Left colon (tissue), 2 donors: ENCODE results near the gene CPNE5. TPM values are rescaled to one million over a fixed set of nuclear protein-coding genes. Genes with fewer than 3 reads are reported as not detected.
A peak's percentile ranks its signal among the peaks of the same experiment; 100 is the strongest.
"Not testable (repeated sequence)": the region's sequence is repeated elsewhere in the genome, so short reads cannot be mapped to it uniquely, and the experiment has no call there.

Experiments used
- ATAC-seq: fragments of 200-7000 bp; cut with Tn5 transposase; one replicate; pipeline ENCODE4 v1.9.1; 2020; ENCODE audit warnings: mild to moderate bottlenecking, moderate library complexity
- DNase-seq, 2 donors: peaks; one replicate each; pipeline ENCODE4 v3.0.0-alpha.2; 2020
- intact Hi-C, 2 donors: fragments of 100-400 bp; cut with DNase I in 1 of 2; cut with micrococcal nuclease in 1 of 2; formaldehyde crosslinking; loops; one replicate each; pipeline versions ENCODE4 v1.11.2 to v1.14.0; 2022; cut with DNase I, micrococcal nuclease
- total RNA-seq, 2 donors: library from RNA; stranded (reverse); fragmentation: NEBNext Ultra II Directional; extraction: Animal tissue kit (Norgen Biotek cat#: 25700); gene quantifications; one replicate each; pipeline ENCODE4 v1.2.1, GENCODE V29; 2021
- donor health status: DM: no; HTN: no; CAD: no.
- donor health status: DM: yes; HTN: yes; CAD: no.

CPNE5 gene
- total RNA-seq, 2 donors from 2014 or later, result 3.8 to 7.8 TPM

DNA sequence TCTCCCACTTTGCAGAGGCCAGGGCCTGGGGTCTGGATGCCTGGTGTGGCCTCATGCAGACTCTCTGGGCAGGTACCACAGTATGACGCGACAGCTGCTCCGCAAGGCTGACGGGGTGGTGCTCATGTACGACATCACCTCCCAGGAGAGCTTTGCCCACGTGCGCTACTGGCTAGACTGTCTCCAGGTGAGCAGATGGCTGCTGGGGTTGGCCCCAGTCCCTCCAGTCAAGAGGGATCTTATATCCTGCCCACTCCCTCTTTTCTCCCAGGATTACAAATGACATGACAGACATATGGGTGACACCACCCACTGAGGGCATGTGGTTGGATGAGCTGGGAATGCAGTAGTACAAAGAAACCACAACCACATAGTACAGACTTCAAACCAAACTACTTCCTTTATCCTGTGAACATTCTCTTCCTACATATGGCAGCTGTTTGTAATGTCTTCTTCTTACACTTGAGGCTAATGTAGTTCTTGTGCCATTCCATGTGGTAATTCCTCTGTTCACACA is 111.7 kb downstream of the CPNE5 start:
- peak in 1 of 2 donors; percentile 10 for DNase-seq
- peak; percentile 11 for ATAC-seq
- intact Hi-C loops, result no loop called here

DNA sequence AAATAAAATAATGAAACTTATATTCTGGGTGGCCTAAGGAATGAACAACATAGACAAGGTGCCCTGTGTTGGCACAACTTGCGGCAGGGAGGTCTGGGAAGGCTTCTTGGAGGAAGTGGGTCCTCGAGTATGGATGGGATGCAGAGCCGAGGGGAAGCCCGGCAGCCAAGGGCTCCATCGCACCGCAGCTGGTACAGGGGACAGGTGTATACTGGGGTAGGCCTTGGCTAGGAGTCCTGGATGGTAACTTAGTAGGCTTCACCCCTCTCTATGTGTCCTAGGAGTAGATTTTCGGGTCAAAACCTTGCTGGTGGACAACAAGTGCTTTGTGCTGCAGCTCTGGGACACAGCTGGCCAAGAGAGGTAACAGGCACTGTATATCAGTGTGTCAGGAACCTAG is 113.7 kb downstream of the CPNE5 start:
- DNase-seq (no peak), ATAC-seq (no peak)
- intact Hi-C loops, result no loop called here

DNA sequence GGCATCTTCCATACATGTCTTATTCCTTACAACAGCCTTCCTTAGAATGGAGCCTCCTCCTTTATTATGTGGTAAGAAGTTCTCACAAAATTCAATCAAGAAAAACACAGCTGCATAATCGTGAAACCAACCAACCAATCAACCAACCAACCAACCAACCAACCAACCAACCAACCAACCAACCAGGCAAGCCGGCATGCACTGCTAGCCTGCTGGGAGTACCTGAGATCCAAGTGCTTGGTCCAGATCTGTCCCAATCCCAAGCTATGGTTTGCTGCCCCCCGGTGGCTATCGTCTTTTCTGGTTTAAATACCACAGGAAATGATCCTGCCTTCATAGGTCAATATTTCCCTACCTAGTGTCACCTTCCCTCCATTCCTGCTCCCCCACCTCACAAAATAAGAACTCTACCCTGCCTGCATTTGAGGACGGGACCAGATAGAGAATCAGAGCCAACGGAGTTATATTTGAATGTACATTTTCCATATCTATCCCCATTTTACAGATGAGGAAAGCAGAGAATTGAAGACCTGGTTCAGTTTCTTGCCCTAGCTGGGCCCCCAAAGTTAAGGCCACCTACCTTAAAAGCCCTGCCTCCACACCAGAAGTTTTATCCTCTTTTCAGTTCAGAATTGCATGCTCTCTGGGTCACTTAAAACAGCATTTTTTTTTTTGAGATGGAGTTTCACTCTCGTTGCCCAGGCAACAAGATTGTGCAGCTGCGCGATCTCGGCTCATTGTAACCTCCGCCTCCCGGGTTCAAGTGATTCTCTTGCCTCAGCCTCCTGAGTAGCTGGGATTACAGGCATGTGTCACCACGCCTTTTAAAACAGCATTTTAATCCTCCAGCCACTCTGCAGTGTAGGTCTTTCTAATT is 114.5 kb downstream of the CPNE5 start:
- DNase-seq (peak; percentile 66 to 91), ATAC-seq (peak; percentile 87)
- intact Hi-C loops, result no loop called here

DNA sequence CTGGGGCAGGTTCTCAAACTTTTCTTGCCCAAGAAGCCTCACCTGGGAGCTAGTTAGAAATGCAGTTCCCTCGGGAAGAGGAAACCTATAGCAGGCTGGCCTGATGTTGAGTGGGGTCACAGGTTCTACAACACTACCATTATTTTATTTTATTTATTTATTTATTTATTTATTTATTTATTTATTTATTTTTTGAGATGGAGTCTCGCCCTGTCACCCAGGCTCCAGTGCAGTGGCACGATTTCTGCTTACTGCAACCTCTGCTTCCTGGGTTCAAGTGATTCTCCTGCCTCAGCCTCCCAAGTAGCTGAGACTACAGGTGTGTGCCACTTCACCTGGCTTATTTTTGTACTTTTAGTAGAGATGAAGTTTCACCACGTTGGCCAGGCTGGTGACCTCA is 115.3 kb downstream of the CPNE5 start:
- intact Hi-C loops, DNase-seq, ATAC-seq: not testable (repeated sequence)

DNA sequence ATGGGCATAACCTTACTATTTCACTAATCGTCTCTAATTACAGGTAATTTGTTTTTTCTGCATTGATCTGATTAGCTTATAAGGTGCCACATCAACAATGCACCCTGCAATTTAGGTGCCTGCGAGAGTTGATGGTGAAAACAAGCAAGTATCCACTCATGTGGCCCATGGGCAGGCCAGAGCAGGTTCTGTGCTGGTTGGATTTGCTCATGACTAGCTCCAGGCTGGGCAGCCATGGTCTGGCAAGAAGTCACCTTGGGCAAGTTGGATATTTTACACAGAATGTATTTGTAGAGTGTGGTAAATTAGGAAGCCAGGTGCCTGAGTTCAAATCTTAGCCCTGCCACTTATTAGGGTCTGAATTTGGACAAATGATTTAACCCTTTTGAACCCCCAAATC is 116.4 kb downstream of the CPNE5 start:
- intact Hi-C loops, result no loop called here
- no peak for DNase-seq
- ATAC-seq, result no peak

DNA sequence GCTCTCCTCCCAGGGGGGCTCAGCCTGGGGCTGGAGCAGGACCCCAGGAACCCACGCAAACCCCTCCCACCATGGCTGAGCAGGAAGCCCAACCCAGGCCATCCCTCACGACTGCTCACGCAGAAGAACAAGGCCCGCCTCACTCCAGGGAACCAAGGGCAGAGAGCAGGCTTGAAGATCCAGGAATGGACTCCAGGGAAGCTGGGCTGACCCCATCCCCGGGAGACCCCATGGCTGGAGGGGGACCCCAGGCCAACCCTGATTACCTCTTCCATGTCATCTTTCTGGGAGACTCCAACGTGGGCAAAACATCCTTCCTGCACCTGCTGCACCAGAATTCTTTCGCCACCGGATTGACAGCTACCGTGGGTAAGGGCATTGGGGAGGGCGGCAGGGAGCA is 116.9 kb downstream of the CPNE5 start:
- intact Hi-C loops, result no loop called here
- no peak for ATAC-seq

DNA sequence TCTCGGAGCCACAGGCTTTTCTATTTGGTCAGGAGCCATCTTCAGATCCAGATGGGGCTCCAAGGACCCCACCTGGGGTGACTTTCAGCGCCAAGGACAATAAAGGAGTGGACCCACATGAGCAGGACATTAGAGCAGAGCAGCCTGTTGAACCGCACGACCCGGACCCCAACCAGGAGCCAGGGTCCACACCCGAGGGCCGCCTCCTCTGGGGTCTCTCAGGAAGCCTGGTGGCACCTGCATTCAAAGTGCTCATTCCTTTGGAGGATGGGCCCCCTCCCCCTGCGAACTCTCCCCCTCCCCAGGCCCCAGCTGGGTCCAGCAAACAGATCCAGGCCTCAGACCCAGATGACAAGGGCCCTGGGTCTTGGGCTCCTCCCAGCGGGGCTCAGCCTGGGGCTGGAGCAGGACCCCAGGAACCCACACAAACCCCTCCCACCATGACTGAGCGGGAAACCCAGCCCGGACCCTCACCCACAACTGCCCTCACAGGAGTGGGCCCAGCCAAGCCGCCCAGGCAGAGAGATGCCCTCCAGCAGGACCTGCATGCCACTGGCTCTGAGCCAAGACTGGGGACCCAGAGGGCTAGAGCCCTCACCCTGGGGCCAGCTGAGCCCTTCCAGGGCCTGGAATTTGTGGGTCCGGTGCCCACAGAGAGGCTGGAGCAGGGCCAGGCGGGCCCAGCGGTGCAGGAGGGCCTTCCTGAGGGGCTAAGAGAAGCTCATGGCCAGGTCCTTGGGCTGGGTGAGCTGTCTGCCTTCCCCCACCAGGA is 117.7 kb downstream of the CPNE5 start:
- ATAC-seq, result no peak
- intact Hi-C loops, result no loop called here
- DNase-seq, result no peak

More for the DNA sequence above, 116.9 kb downstream of the CPNE5 start:
- no peak for DNase-seq

DNA sequence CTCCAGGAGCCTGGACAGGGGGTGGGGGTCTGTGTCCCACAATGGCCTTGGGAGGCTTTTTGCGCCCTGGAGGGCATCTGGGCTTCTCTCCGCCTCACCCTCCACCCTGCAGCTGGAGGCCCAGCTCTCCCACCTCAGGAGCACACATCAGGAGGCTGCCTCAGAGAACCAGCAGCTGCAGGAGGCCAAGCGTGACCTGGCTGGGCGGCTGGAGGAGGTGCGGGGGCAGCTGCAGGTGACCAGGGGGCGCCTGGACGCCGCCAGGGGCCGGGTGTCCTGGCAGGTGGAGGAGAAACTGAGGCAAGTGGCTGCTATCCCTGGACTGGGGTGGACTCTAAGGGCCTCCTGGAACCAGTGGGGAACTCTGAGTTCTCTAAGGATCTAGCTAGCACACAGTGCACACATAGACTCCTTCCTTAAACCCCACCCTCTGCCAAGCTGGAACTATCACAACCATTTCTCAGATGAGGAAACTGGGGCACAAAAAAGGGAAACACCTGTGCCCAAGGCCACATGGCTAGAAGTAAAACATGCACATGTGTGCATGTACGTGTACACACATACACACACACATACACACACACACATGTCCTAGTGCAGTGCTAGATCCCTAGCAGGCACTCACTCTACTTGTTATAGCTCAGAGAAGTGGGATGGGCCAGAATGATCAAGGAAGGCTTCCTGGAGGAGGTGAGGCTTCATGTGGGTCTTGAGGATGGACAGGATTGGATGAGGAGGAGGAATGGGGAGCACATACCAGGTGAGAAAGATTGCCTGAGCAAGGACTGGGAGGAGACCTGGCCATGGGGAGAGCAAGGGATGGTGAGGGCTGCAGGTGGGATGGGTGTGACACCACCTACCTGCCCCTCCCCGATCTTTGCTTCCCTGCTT is 118.7 kb downstream of the CPNE5 start:
- no peak for ATAC-seq
- DNase-seq, result no peak
- intact Hi-C loops, result no loop called here

DNA sequence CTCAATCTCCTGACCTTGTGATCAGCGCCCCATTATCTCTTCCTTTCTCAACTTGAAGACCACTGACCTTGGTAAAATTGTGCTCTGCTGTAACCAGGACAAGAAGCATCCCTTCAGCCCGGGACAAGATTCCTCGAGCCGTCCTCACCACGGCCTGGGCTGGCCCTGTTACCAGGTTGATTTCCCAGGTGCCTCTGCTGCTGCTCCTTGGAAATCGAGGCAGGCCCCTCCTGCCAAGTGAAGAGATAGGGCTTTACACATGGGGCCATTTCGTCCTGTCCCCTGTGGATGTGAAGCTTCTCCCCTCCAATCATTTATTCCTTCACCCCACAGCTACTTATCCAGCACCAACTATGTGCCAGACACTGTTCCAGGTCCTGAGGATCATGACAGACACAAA is 120.1 kb downstream of the CPNE5 start:
- DNase-seq (no peak), ATAC-seq (no peak)
- intact Hi-C loops, result no loop called here

DNA sequence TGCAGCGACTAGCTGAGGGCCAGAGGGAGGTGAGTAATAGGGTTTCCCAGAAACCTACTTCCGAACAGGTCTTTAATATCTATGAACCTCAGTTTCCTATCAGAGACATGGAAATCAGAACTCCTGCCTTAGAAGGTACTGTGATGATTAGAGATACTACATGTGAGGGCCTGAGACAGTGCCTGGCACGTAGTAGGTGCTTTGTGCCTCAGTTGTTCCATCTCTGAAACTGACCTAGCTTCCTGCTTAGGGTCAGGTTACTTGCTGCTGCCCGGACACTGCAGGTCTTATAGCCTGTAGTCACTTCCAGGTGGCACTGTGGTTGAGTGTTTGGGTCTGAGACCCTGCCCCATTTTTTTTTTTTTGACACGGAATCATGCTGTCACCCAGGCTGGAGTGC is 120.7 kb downstream of the CPNE5 start:
- DNase-seq, result no peak
- ATAC-seq, result no peak
- intact Hi-C loops, result no loop called here

DNA sequence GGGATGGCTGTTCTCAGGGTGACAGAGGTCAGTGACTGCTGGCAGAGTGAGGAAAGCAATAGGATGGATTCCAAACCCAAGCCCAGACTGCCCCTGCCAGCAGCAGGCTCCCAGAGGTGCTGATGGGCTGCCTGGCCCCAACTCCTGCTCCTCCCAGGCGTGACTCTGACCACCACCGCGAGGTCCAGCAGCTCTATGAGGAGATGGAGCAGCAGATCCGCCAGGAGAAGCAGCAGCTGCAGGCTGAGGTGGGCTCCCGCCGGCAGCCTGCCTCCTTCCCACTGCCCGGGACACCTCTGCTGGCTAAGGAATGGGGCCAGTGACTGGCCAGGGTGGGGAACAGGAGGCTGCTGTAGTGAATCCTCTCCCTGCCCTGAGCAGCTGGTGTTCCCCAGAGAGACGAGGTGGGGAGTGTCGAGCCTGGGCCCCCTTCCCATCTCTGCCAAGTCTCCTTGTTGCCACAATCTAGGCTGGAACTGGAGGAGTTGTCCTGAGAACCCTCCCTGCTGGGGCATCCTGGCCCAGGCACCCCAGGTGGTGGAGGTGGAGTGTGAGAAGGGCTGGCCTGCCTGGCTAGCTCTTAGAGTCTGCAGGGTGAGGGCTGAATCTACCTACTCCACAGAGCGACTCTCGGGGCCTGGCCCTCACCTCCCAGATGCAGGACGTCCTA is 121.2 kb downstream of the CPNE5 start:
- no peak for DNase-seq
- intact Hi-C loops, result no loop called here
- no peak for ATAC-seq

DNA sequence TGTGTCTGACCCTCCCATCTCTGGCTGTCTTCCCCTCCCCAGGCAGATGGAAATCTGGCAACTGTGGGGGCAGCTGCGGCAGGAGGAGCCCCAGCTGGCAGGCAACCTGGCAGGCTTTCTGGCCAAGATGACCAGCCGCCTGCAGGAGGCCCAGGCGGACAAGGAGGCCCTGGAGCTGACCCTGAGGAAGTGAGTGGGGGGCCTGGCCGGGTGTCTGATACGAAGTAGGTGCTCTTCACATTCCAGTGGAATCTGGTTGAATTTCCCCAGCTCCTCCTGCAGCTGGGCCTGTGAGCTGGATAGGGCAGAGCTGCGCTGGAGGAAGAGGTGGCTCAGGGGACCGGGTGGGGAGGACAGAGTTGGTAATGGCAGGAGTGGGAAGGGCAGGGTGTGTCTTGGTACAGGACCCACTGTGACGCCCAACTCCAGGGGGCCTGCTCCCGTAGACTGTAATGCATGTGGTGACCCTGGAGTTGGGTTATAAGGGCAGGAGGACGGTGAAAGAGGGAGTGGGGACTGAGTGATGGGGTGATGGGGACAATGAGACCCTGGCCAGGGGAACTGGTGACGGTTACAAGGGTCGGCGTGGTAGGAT is 121.9 kb downstream of the CPNE5 start:
- ATAC-seq, result no peak
- intact Hi-C loops, result no loop called here
- DNase-seq, result no peak

DNA sequence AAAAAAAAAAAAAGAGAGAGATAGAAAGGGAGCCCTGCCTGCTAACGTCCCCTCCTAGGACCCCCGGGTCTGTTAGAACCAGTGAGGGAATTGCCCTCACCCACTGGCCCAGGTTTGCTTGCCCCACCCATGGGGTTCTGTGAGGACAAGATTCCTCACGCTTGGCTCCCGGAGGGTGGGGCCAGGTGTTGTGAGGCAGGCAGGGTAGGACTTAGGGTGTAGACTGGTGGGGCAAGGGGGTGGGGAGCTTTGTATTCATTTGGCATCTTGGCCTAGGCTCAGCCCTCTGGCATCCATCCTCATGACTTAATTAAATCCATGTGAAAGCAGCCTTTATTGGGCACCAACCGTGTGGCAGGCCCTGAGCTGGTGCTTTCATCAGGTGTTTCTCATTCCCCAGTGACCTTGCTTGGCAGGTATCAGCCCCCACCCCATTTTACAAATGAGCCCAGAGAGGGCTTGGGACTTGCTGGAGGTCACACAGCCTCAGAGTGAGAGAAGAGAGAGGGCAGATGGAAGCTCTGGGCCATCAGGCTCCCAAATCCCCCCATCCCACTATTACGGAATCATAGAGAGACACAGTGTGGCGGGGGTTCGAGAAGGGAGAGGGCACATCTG is 122.7 kb downstream of the CPNE5 start:
- intact Hi-C loops, result no loop called here
- ATAC-seq, result peak; percentile 89
- peak; percentile 63 to 66 for DNase-seq

DNA sequence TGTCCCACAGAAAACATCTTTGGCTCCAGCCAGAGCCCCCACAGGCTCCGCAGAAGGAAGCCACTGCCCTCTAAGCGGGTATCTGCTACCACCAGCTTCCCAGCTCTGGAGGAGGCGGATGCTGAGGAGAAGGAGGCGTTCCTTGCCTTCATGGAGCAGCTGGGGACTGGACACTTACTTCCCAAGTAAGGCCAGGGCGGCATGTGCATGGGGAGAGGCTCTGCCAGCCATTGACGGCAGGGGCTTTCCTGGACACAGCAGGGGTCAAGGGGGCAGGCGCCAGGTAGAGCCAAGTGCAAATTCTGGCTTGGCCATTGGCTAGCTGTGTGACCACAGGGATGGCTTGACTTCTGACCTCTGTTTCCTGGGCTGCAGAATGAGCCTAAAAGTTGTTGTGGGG is 123.8 kb downstream of the CPNE5 start:
- no peak for ATAC-seq

DNA sequence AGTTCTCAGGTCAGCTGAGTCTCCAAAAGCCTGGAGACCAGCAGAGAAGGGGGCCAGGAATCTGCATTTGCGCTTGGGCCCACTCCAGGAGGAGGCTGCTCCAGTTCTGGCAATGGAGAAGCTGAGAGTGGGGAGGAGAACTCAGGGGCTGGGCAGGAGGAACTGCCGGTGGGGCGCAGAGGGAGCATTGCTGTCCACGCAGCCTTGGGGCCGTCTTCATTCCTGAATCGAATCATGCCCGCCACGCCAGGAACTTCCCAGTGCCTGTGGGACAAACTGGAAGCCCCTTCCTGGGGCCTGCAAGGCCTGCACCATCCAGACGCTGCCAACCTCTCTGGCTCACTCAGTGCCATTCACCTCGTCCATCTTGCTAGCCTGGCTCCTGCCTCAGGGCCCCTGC is 124.7 kb downstream of the CPNE5 start:
- no peak for ATAC-seq
- no peak for DNase-seq
- intact Hi-C loops, result no loop called here

More for the DNA sequence above, 123.8 kb downstream of the CPNE5 start:
- DNase-seq, result no peak
- intact Hi-C loops, result no loop called here

DNA sequence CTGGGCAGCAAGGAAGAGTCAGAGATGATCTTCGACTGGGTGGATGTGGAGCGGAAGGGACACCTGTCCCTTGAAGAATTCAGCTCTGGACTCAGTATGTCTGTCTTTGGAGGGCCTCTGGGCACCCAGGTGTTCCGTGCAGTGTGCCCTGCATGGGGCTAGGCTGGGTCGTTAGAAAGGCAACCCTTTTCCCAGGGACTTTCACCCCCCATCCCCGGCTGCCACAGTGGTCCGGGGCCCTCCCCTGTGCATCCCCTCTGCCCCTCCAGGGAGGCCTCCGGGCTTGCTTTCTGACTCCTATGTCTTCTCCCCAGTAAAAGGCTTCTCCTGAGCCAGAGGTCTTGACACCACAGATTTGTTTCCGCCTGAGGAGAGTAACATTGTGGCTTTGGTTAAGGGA is 125.4 kb downstream of the CPNE5 start:
- intact Hi-C loops, result no loop called here
- DNase-seq (no peak), ATAC-seq (no peak)

DNA sequence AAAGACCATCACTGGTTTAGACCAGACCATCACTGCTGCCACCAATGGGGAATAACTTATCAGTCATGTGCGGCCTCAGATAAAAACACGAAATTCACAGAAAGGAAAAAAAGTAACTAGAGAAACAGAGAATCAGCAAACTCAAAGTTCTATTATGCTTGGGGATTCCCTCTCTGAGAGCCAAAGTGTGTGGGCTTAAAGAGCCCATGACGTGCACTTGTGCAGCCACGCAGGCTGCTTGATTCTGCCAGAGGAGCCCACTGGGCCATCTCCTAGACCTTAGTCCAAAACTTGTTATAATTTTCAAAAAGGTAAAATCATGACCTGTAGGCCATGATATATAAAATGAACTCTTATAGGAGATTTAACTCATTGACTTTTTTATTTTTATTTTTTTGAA is 126.4 kb downstream of the CPNE5 start:
- ATAC-seq (no peak), DNase-seq (no peak)
- intact Hi-C loops, result no loop called here

DNA sequence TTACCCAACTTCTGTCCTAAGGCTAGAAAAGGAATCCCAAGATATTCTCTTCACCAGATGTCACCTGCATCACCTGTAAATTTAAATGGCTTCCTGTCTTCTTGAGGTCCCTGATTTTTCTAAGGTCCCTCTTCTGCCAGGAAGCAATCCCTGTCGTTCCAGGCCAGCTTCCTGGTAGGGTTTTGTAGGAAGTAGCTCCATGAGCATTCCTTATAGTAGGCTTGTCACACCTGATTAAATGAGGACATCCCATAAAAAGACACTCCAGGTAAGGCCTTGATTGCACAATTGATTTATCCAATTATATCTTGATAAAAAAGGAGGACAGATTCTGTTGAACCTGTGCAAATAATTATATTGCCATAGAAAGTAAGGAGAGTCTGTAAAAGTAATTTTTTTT is 132.9 kb downstream of the CPNE5 start:
- ATAC-seq (peak; percentile 86), DNase-seq (no peak)
- intact Hi-C loops, result no loop called here
